ENCODE data around the gene LSMEM2. TPM values are rescaled to one million over a fixed set of nuclear protein-coding genes. Genes with fewer than 3 reads are reported as not detected.

The LSMEM2 gene
- total RNA-seq, 2 donors from 2014 or later = not detected

GRCh38 chr3:50323092-50323600, 44.3 kb downstream of the LSMEM2 start:
- no peak for DNase-seq
- no peaks in the 10 kb centered on the region for H3K9me3 ChIP-seq (ENCODE audit: control insufficient read depth, low read length, poor library complexity, severe bottlenecking)
- no peak for ATAC-seq
- Mint-ChIP-seq H3K36me3 (ENCODE audit: low read depth) (no peaks in the 10 kb centered on the region), H3K27ac (no peak overlapping the region), H3K27me3 (no peaks in the 10 kb centered on the region), H3K4me1 (peaks cover 30% of the 10 kb centered on the region), H3K4me3 (no peak overlapping the region)

GRCh38 chr3:50323614-50324199, 44.8 kb downstream of the LSMEM2 start:
- H3K4me1 Mint-ChIP-seq = peaks cover 32% of the 10 kb centered on the region
- H3K9me3 ChIP-seq (ENCODE audit: control insufficient read depth, low read length, poor library complexity, severe bottlenecking) = no peaks in the 10 kb centered on the region
- ATAC-seq (no peak), DNase-seq (no peak)
- no peak overlapping the region for H3K4me3 Mint-ChIP-seq
- H3K36me3 Mint-ChIP-seq (ENCODE audit: low read depth) = no peaks in the 10 kb centered on the region
- no peaks in the 10 kb centered on the region for H3K27me3 Mint-ChIP-seq
- H3K27ac Mint-ChIP-seq = no peak overlapping the region

GRCh38 chr3:50324351-50325112, 45.6 kb downstream of the LSMEM2 start:
- H3K36me3 Mint-ChIP-seq (ENCODE audit: low read depth) = no peaks in the 10 kb centered on the region
- no peak for ATAC-seq
- H3K4me3 Mint-ChIP-seq = no peak overlapping the region
- H3K9me3 ChIP-seq (ENCODE audit: control insufficient read depth, low read length, poor library complexity, severe bottlenecking) = no peaks in the 10 kb centered on the region
- DNase-seq = peak in 2 of 3 donors; percentile 40 to 58
- H3K27me3 Mint-ChIP-seq = no peaks in the 10 kb centered on the region
- peaks cover 29% of the 10 kb centered on the region for H3K4me1 Mint-ChIP-seq
- H3K27ac Mint-ChIP-seq = peak overlapping the region; percentile 32

GRCh38 chr3:50325113-50325480, 46.2 kb downstream of the LSMEM2 start:
- H3K36me3 Mint-ChIP-seq (ENCODE audit: low read depth) = no peaks in the 10 kb centered on the region
- DNase-seq = no peak
- H3K9me3 ChIP-seq (ENCODE audit: control insufficient read depth, low read length, poor library complexity, severe bottlenecking) = no peaks in the 10 kb centered on the region
- ATAC-seq = no peak
- H3K4me1 Mint-ChIP-seq = peaks cover 25% of the 10 kb centered on the region
- H3K27ac Mint-ChIP-seq = no peak overlapping the region
- H3K27me3 Mint-ChIP-seq = no peaks in the 10 kb centered on the region
- H3K4me3 Mint-ChIP-seq = no peak overlapping the region

GRCh38 chr3:50325497-50326181, 46.8 kb downstream of the LSMEM2 start:
- DNase-seq (no peak), ATAC-seq (no peak)
- H3K9me3 ChIP-seq (ENCODE audit: control insufficient read depth, low read length, poor library complexity, severe bottlenecking) = no peaks in the 10 kb centered on the region
- H3K27me3 Mint-ChIP-seq = no peaks in the 10 kb centered on the region
- no peak overlapping the region for H3K4me3 Mint-ChIP-seq
- H3K27ac Mint-ChIP-seq = peak overlapping the region; percentile 3
- H3K36me3 Mint-ChIP-seq (ENCODE audit: low read depth) = no peaks in the 10 kb centered on the region
- peaks cover 20% of the 10 kb centered on the region for H3K4me1 Mint-ChIP-seq

- peak overlapping the region; percentile 3 for H3K27ac Mint-ChIP-seq
- H3K36me3 Mint-ChIP-seq (ENCODE audit: low read depth) = no peaks in the 10 kb centered on the region
- H3K4me1 Mint-ChIP-seq = peaks cover 18% of the 10 kb centered on the region
- no peaks in the 10 kb centered on the region for H3K27me3 Mint-ChIP-seq
- ATAC-seq (no peak), DNase-seq (no peak)
- H3K9me3 ChIP-seq (ENCODE audit: control insufficient read depth, low read length, poor library complexity, severe bottlenecking) = no peaks in the 10 kb centered on the region
- no peak overlapping the region for H3K4me3 Mint-ChIP-seq
Observed at GRCh38 chr3:50326182-50326541, 47.3 kb downstream of the LSMEM2 start.

GRCh38 chr3:50327129-50327528, 48.2 kb downstream of the LSMEM2 start:
- no peaks in the 10 kb centered on the region for H3K36me3 Mint-ChIP-seq (ENCODE audit: low read depth)

GRCh38 chr3:50327943-50328691, 49.2 kb downstream of the LSMEM2 start, which contains the start of gene TUSC2:
TUSC2 (minus strand) TSS chr3:50328223; CDS start chr3:50328099, 124 bp downstream.
- peak; percentile 90 to 91 (median 90) for DNase-seq
- Mint-ChIP-seq H3K4me1 (peaks cover 18% of the 10 kb centered on the region), H3K27ac (peak within 1 kb of the TSS; percentile 89), H3K27me3 (no peaks in the 10 kb centered on the region), H3K36me3 (ENCODE audit: low read depth) (no peaks in the 10 kb centered on the region), H3K4me3 (peak within 1 kb of the TSS; percentile 93)
- peak; percentile 96 for ATAC-seq
- H3K9me3 ChIP-seq (ENCODE audit: control insufficient read depth, low read length, poor library complexity, severe bottlenecking) = no peaks in the 10 kb centered on the region

More at GRCh38 chr3:50327129-50327528, 48.2 kb downstream of the LSMEM2 start:
- peak overlapping the region; percentile 93 for H3K4me3 Mint-ChIP-seq
- H3K4me1 Mint-ChIP-seq = peaks cover 18% of the 10 kb centered on the region
- no peaks in the 10 kb centered on the region for H3K9me3 ChIP-seq (ENCODE audit: control insufficient read depth, low read length, poor library complexity, severe bottlenecking)
- H3K27me3 Mint-ChIP-seq = no peaks in the 10 kb centered on the region
- DNase-seq (no peak), ATAC-seq (no peak)
- H3K27ac Mint-ChIP-seq = peak overlapping the region; percentile 89

- Mint-ChIP-seq H3K4me3 (no peak overlapping the region), H3K4me1 (peaks cover 26% of the 10 kb centered on the region), H3K36me3 (ENCODE audit: low read depth) (no peaks in the 10 kb centered on the region), H3K27ac (no peak overlapping the region), H3K27me3 (no peaks in the 10 kb centered on the region)
- H3K9me3 ChIP-seq (ENCODE audit: control insufficient read depth, low read length, poor library complexity, severe bottlenecking) = no peaks in the 10 kb centered on the region
- no peak for ATAC-seq
- peak in 1 of 3 donors; percentile 3 for DNase-seq
Observed at GRCh38 chr3:50330330-50330729, 51.4 kb downstream of the LSMEM2 start.

GRCh38 chr3:50331364-50331907, 52.5 kb downstream of the LSMEM2 start:
- ATAC-seq (no peak), DNase-seq (no peak)
- H3K27ac Mint-ChIP-seq = peak overlapping the region; percentile 21
- H3K36me3 Mint-ChIP-seq (ENCODE audit: low read depth) = no peaks in the 10 kb centered on the region
- H3K4me3 Mint-ChIP-seq = no peak overlapping the region
- peaks cover 34% of the 10 kb centered on the region for H3K4me1 Mint-ChIP-seq
- H3K27me3 Mint-ChIP-seq = no peaks in the 10 kb centered on the region
- no peaks in the 10 kb centered on the region for H3K9me3 ChIP-seq (ENCODE audit: control insufficient read depth, low read length, poor library complexity, severe bottlenecking)

GRCh38 chr3:50333744-50334328, 54.9 kb downstream of the LSMEM2 start:
- H3K36me3 Mint-ChIP-seq (ENCODE audit: low read depth) = peaks cover 3% of the 10 kb centered on the region
- peak overlapping the region; percentile 61 for H3K4me3 Mint-ChIP-seq
- H3K9me3 ChIP-seq (ENCODE audit: control insufficient read depth, low read length, poor library complexity, severe bottlenecking) = no peaks in the 10 kb centered on the region
- H3K27me3 Mint-ChIP-seq = no peaks in the 10 kb centered on the region
- H3K4me1 Mint-ChIP-seq = peaks cover 40% of the 10 kb centered on the region
- no peak for ATAC-seq
- H3K27ac Mint-ChIP-seq = peak overlapping the region; percentile 99
- no peak for DNase-seq

GRCh38 chr3:50334339-50335075, 55.6 kb downstream of the LSMEM2 start:
- Mint-ChIP-seq H3K27ac (peak overlapping the region; percentile 99), H3K4me3 (peak overlapping the region; percentile 19), H3K4me1 (peaks cover 45% of the 10 kb centered on the region), H3K36me3 (ENCODE audit: low read depth) (peaks cover 5% of the 10 kb centered on the region), H3K27me3 (no peaks in the 10 kb centered on the region)
- DNase-seq (no peak), ATAC-seq (no peak)
- H3K9me3 ChIP-seq (ENCODE audit: control insufficient read depth, low read length, poor library complexity, severe bottlenecking) = no peaks in the 10 kb centered on the region
